GM18870 (cell line): ENCODE results near the gene CDKL2.

Experiments
- ATAC-seq: cut with Tn5 transposase; IDR thresholded peaks from one replicate; pipeline ENCODE4 v1.9.1; 2021; ENCODE audit warnings: moderate library complexity; ENCODE audit not compliant: unreplicated experiment

CDKL2 gene

GRCh38 chr4:75643651-75644050, 13.3 kb upstream of the CDKL2 start:
- ATAC-seq, result no peak

GRCh38 chr4:75639124-75639695, 8.9 kb upstream of the CDKL2 start:
- ATAC-seq, result no peak

GRCh38 chr4:75637827-75638226, 7.5 kb upstream of the CDKL2 start:
- ATAC-seq, result no peak

GRCh38 chr4:75637176-75637575, 6.8 kb upstream of the CDKL2 start:
- no peak for ATAC-seq

- ATAC-seq, result no peak
These were observed 4.6 kb upstream of the CDKL2 start for GRCh38 chr4:75634951-75635350.

GRCh38 chr4:75634281-75634680, 4.0 kb upstream of the CDKL2 start:
- ATAC-seq, result no peak

- no peak for ATAC-seq
These were observed 3.5 kb upstream of the CDKL2 start for GRCh38 chr4:75633846-75634245.

GRCh38 chr4:75630937-75631329, 605 bp upstream of the CDKL2 start:
- no peak for ATAC-seq

GRCh38 chr4:75629239-75629638, 1.1 kb downstream of the CDKL2 start:
- ATAC-seq, result no peak

GRCh38 chr4:75623026-75623425, 7.3 kb downstream of the CDKL2 start:
- no peak for ATAC-seq

- ATAC-seq, result no peak
These were observed 8.6 kb downstream of the CDKL2 start for GRCh38 chr4:75621715-75622114.

- no peak for ATAC-seq
These were observed 18.0 kb downstream of the CDKL2 start for GRCh38 chr4:75612306-75612705.

- no peak for ATAC-seq
These were observed 24.4 kb downstream of the CDKL2 start for GRCh38 chr4:75605928-75606327.

GRCh38 chr4:75599647-75600046, 30.7 kb downstream of the CDKL2 start:
- no peak for ATAC-seq

GRCh38 chr4:75598390-75598789, 31.9 kb downstream of the CDKL2 start:
- ATAC-seq, result no peak

- no peak for ATAC-seq
These were observed 34.3 kb downstream of the CDKL2 start for GRCh38 chr4:75596061-75596460.

- ATAC-seq, result no peak
These were observed 36.9 kb downstream of the CDKL2 start for GRCh38 chr4:75593393-75593792.

- no peak for ATAC-seq
These were observed 46.3 kb downstream of the CDKL2 start for GRCh38 chr4:75584067-75584466.

- ATAC-seq, result no peak
These were observed 62.6 kb downstream of the CDKL2 start for GRCh38 chr4:75567725-75568124.

GRCh38 chr4:75566911-75567310, 63.4 kb downstream of the CDKL2 start:
- no peak for ATAC-seq

- no peak for ATAC-seq
These were observed 64.8 kb downstream of the CDKL2 start for GRCh38 chr4:75565481-75565880.

GRCh38 chr4:75564023-75564422, 66.3 kb downstream of the CDKL2 start:
- ATAC-seq, result no peak

GRCh38 chr4:75561789-75562188, 68.5 kb downstream of the CDKL2 start:
- ATAC-seq, result no peak

GRCh38 chr4:75557696-75558095, 72.6 kb downstream of the CDKL2 start:
- no peak for ATAC-seq
